ENCODE results near the gene MAGI1. TPM values are rescaled to one million over a fixed set of nuclear protein-coding genes. Genes with fewer than 3 reads are reported as not detected.

The MAGI1 gene
- polyA plus RNA-seq, 1 of the 3 experiments (the other 2 are of a cell fraction): 10.3 TPM

- Histone ChIP-seq H3K9me2 (no peaks in the 10 kb centered on the region), H3K4me3 (ENCODE audit: low read depth in 2 of 2, low read length in 1 of 2) (peak overlapping the region in 1 of 2 experiments; percentile 10; a peak in 2 of 4 replicates), H3K9ac (peak overlapping the region; percentile 29; the same call in 1 of the 2 replicates), H3K4me1 (ENCODE audit: control insufficient read depth in 1 of 2, insufficient read depth in 2 of 2, low read depth in 1 of 2, low read length in 1 of 2) (peaks cover 3 to 18% of the 10 kb centered on the region in 2 experiments; a peak in 3 of 4 replicates), H3K79me2 (ENCODE audit: insufficient read depth) (no peaks in the 10 kb centered on the region), H3F3A (replicated peaks; ENCODE audit: insufficient read depth) (peaks cover 26% of the 10 kb centered on the region), H3K9me3 (peaks cover 5% of the 10 kb centered on the region; the same call in 1 of the 2 replicates), H4K20me1 (ENCODE audit: insufficient read depth) (no peaks in the 10 kb centered on the region), H3K36me3 (replicated peaks in 1 of 2; ENCODE audit: control insufficient read depth in 1 of 2, insufficient read depth in 2 of 2, low read length in 1 of 2) (no peaks in the 10 kb centered on the region), H2AFZ (ENCODE audit: low read depth) (peak overlapping the region; percentile 67; the same call in 1 of the 2 replicates), H3K27ac (ENCODE audit: low read depth in 2 of 2, low read length in 1 of 2) (peak overlapping the region; percentile 58 to 73; a peak in 3 of 4 replicates), H3K4me2 (peak overlapping the region; percentile 43), H3K27me3 (ENCODE audit: insufficient read depth) (no peaks in the 10 kb centered on the region)
- WGBS (ENCODE audit: low lambda C conversion rate): 15% methylated on average over 6 of the region's 6 CpGs
- DNase-seq: no peak
- ChIA-PET POLR2A (no interaction called here), CTCF (interaction anchor here (1.0 to 1.7 kb wide), 2 partner anchors 10 to 91 kb away, joined by 3 to 6 read pairs; no protein-coding TSS in a partner anchor)
- no peak for TF ChIP-seq ZBTB33 (IDR thresholded peaks at IDR 0.05; ENCODE audit: borderline replicate concordance, low read depth)
- no peak for TF ChIP-seq IRF3 (IDR thresholded peaks at IDR 0.05; ENCODE audit: low read depth, low read length)
- peak; percentile 41 for TF ChIP-seq NFIC (IDR thresholded peaks at IDR 0.05; ENCODE audit: borderline replicate concordance)
- no peak for TF ChIP-seq SIN3A (IDR thresholded peaks at IDR 0.05; ENCODE audit: borderline replicate concordance, low read depth, low read length)
- no peak for TF ChIP-seq JUND (IDR thresholded peaks at IDR 0.05)
- no peak for TF ChIP-seq GABPA (IDR thresholded peaks at IDR 0.05; ENCODE audit: low read depth)
- TF ChIP-seq MAX (IDR thresholded peaks at IDR 0.05; ENCODE audit: low read depth): 0 out of 2 replicates have a peak, but pooled peaks have one; percentile 24
- no peak; the same call in 1 of the 2 replicates for TF ChIP-seq POLR2AphosphoS5 (IDR thresholded peaks at IDR 0.05; ENCODE audit: low read depth, low read length)
- TF ChIP-seq PBX3 (IDR thresholded peaks at IDR 0.05): peak; percentile 45; the same call in 1 of the 2 replicates
- TF ChIP-seq EZH2phosphoT487 (IDR thresholded peaks at IDR 0.05; ENCODE audit: borderline replicate concordance, low read depth): no peak
- peak; percentile 49; the same call in 1 of the 2 replicates for TF ChIP-seq TCF12 (IDR thresholded peaks at IDR 0.05)
- TF ChIP-seq RFX5 (IDR thresholded peaks at IDR 0.05; ENCODE audit: low read length): no peak
- TF ChIP-seq TEAD4 (IDR thresholded peaks at IDR 0.05; ENCODE audit: borderline replicate concordance, insufficient read depth): 0 out of 2 replicates have a peak, but pooled peaks have one; percentile 32
- no peak for TF ChIP-seq TAF1 (IDR thresholded peaks at IDR 0.05; ENCODE audit: borderline replicate concordance, low read depth, low read length)
- TF ChIP-seq MXI1 (IDR thresholded peaks at IDR 0.05; ENCODE audit: low read depth, low read length): no peak
- no peak for TF ChIP-seq USF1 (IDR thresholded peaks at IDR 0.05; ENCODE audit: borderline replicate concordance, low read depth)
- no peak for TF ChIP-seq GATA2 (CRISPR knock-in tag; IDR thresholded peaks at IDR 0.05)
- no peak for TF ChIP-seq USF2 (IDR thresholded peaks at IDR 0.05; ENCODE audit: borderline replicate concordance, low read depth, low read length)
- TF ChIP-seq FOXM1 (IDR thresholded peaks at IDR 0.05; ENCODE audit: low read depth): no peak
- no peak for TF ChIP-seq RAD21 (IDR thresholded peaks at IDR 0.05; ENCODE audit: low read length)
- TF ChIP-seq RXRA (IDR thresholded peaks at IDR 0.05; ENCODE audit: borderline replicate concordance, low read depth): peak; percentile 37; the same call in 1 of the 2 replicates
- no peak for TF ChIP-seq CHD2 (IDR thresholded peaks at IDR 0.05; ENCODE audit: low read length, partially characterized antibody)
Observed at GRCh38 chr3:66047311-66048050, 8.8 kb upstream of the MAGI1 start.

All from SK-N-SH (cell line).